Hypothalamus (tissue), 51 donors: ENCODE data around the gene LCN2.

ENCODE experiments used
- DNase-seq, 51 donors: peaks; one replicate each; lab custom pipeline; 2025; lab: John Stamatoyannopoulos, UW

The LCN2 gene

GRCh38 chr9:128163523-128164306, 14.5 kb downstream of the LCN2 start:
- DNase-seq, result no peak

GRCh38 chr9:128164307-128164885, 15.1 kb downstream of the LCN2 start:
- no peak for DNase-seq

DNA sequence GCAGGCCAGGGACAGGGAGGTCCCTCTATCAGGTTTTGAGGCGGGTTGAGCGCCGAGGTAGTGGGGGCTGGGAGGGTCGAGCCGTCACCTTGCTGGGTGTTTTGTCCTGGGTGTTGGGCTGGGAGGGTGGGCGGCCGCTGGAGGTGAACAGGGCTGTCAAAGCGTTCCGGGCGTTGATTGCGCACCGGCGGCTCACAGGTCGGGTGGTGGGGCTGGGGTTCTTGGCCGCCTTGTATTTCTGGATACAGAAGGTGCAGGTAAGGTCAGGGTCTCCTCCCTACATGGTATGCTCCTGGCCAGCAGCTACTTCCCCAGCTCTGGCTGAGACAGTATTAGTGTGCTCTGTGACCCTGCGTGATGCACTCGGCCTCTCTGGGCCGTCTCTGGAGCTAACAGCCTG, 16.9 kb downstream of the LCN2 start:
- DNase-seq, result no peak

DNA sequence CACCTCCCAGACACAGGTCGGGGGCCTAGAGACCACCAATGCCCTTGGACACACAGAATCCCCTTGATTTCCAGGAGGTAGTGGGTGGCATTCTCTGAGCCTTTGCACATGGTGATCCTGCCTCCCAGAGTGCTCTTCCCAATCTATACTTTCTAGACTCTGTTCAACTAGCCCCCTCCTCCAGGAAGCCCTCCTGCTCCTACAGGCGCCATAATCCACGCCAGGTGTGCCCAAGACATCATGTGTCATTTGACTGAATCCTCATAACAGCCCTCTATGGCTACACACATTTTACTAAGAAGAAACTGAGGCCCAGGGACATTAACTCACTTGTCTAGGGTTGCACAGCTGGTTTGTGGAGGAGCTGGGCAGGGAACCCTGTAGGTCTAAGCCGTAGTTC, 18.0 kb downstream of the LCN2 start:
- no peak for DNase-seq

GRCh38 chr9:128168731-128169308, 19.6 kb downstream of the LCN2 start:
- no peak for DNase-seq

GRCh38 chr9:128169492-128169891, 20.2 kb downstream of the LCN2 start:
- no peak for DNase-seq

GRCh38 chr9:128169925-128170324, 20.7 kb downstream of the LCN2 start:
- DNase-seq, result no peak

- no peak for DNase-seq
Observed at GRCh38 chr9:128174062-128174461, 24.8 kb downstream of the LCN2 start.

DNA sequence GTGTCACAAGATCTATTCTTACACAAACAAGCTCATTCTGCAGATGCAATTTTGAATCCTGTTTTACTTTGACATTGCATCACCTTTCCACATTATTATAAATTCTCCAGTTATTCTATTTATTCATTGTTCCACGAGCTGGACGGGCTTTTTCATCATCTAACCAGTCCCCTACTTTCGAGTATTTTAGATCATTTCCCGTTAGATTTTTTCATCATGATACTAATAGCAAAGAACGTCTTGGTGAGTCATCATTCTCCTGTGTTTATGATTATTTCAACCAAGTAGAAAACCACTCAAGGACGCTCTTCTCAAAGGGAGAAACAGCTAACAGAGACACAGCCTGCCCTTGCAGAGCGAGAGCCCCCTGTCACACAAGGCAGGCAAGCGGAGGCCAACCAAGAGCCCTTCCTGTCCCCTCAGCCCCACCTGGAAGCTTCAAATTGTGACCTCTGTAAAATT, 25.9 kb downstream of the LCN2 start:
- no peak for DNase-seq

DNA sequence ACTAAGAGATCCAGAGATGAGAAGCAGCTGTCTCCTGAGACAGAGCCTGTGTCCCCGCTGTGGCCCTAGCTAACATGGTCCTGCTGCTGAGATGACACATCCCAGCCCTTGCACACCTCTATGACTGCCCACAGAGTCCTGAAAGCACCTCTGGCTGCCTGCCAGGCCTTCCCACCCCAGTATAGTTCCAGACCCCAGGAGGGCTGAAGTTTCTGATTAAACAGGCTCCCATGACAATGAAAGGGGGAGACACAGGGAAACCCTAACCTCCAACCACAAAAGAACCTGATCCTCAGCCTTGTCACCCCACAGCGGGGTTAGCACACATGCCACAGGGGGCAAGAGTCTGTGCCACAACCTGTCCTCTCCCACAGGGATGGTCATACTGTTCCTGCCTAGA, 26.5 kb downstream of the LCN2 start:
- DNase-seq, result no peak

- DNase-seq, result no peak
Observed at GRCh38 chr9:128178806-128179431, 29.7 kb downstream of the LCN2 start.

- no peak for DNase-seq
Observed at GRCh38 chr9:128180001-128180400, 30.7 kb downstream of the LCN2 start.

GRCh38 chr9:128180447-128180846, 31.2 kb downstream of the LCN2 start:
- DNase-seq, result no peak

- peak in 27 of 51 donors; percentile 5 to 81 (median 32) for DNase-seq
Observed at GRCh38 chr9:128181480-128181879, 32.2 kb downstream of the LCN2 start.

GRCh38 chr9:128182893-128183588, 33.8 kb downstream of the LCN2 start:
- no peak for DNase-seq

DNA sequence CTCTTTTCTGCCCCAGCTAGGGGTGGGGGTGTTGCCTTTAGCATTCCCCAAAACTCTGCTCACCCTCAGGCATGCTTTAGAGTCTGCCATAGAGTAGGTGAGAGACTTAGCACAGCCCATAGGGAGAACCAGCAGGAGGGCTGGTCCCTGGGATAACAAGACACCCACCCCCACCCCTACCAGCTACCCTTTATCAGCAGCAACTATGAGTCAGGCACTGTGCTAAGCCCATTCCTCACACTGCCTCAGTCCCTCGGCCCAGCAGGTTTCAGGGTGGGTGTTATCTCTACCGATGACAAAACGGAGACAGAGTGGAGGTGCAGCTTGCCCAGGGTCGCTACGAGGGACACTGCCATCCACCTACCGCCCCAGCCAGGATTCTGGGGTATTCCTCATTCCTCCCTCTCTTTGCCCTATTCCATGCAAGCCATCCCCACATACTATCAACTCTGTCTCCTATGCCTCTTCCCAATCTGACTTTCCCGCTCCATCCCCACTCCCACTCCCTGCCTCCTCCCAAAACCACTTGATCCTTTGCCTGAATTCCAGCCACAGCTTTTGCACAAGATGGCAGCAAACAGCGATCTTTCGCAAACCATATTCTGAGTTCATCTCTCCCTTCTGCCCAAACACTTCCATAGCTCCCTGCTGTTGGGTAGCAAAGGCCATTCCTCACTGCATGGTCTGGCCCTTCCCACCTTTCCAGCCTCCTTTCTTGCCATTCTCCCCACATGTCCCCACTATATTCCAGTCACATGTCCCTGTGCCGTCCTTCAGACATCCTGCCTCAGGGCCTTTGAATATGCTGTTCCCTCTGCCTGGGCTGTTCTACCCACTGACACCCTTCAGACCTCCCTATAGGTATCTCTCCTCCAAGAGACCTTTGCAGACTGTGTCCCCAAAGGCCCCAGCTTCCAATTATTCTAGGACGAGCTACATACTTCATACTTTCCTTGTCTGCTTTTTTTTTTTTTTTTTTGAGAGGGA, 37.0 kb downstream of the LCN2 start:
- no peak for DNase-seq

DNA sequence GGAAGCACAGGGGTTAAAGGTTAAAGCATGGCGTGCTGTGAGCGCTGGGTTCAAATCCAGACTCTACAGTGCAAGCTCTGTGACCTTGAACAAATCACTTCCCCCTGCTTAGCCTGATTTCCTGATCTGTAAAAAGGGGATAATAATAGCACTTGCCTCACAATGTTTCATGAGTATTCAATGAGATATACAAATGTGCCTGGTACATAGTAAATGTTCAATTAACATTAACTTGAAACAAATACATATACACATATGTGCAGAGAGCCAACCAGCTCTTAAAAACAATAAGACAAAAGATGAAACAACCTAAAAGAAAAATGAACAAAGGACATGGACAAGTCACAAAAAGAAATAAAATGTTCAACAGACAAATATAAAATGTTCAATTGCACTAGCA, 38.1 kb downstream of the LCN2 start:
- DNase-seq, result no peak

- no peak for DNase-seq
Observed at GRCh38 chr9:128188209-128188608, 39.0 kb downstream of the LCN2 start.

DNA sequence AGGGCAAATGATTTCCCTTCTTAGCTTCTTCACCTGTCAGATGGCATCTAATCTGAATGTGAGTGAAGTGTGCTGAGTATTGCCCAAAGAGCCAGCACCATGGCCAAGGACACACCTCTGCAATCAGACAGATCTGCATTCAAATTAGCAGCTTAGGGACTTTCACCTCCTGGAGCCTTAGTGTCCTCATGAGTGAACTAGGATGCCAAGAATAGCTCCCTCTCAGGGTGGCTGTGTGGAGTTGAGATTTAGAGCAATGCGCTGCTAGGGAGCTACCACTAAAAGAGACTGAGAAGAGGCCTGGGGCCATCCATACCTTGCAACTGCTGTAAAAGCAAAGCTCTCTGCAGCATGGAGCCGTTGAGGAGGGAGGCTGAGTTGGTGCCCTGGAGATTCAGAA, 40.8 kb downstream of the LCN2 start:
- no peak for DNase-seq
